Measurements from ENCODE around the gene HSP90B1. TPM values are rescaled to one million over a fixed set of nuclear protein-coding genes. Genes with fewer than 3 reads are reported as not detected.

The HSP90B1 gene
- total and polyA plus RNA-seq, 2 of the 13 experiments (the other 11 are each of a cell fraction or from before 2014, with no cell fraction given), result 800 to 954 TPM

- TF ChIP-seq ATF2 (CRISPR knock-in tag; IDR thresholded peaks at IDR 0.05), result no peak
- TF ChIP-seq SRY (CRISPR knock-in tag; IDR thresholded peaks at IDR 0.05), result peak; percentile 94
- TF ChIP-seq ZNF850 (CRISPR knock-in tag; conservative IDR thresholded peaks at IDR 0.05), result no peak
- TF ChIP-seq FOXJ3 (CRISPR knock-in tag; IDR thresholded peaks at IDR 0.05; ENCODE audit: borderline replicate concordance), result no peak
- 0 out of 2 replicates have a peak, but pooled peaks have one; percentile 39 for TF ChIP-seq GATAD2A (CRISPR knock-in tag; IDR thresholded peaks at IDR 0.05)
- 0 out of 2 replicates have a peak, but pooled peaks have one; percentile 52 for TF ChIP-seq KDM4B (CRISPR knock-in tag; IDR thresholded peaks at IDR 0.05)
- TF ChIP-seq SPEN (CRISPR knock-in tag; IDR thresholded peaks at IDR 0.05; ENCODE audit: low read depth), result peak; percentile 67
- TF ChIP-seq AHDC1 (CRISPR knock-in tag; IDR thresholded peaks at IDR 0.05; ENCODE audit: borderline replicate concordance), result no peak
- 0 out of 2 replicates have a peak, but pooled peaks have one; percentile 41 for TF ChIP-seq ZSCAN20 (CRISPR knock-in tag; IDR thresholded peaks at IDR 0.05; ENCODE audit: borderline replicate concordance)
- peak; percentile 54; the same call in 1 of the 2 replicates for TF ChIP-seq ARID5B (CRISPR knock-in tag; IDR thresholded peaks at IDR 0.05)
- TF ChIP-seq SMAD3 (CRISPR knock-in tag; IDR thresholded peaks at IDR 0.05), result no peak
- TF ChIP-seq NFIB (CRISPR knock-in tag; IDR thresholded peaks at IDR 0.05; ENCODE audit: borderline replicate concordance), result no peak
- TF ChIP-seq HDAC6 (IDR thresholded peaks at IDR 0.05; ENCODE audit: low read depth, low read length), result no peak
- peak; percentile 47 for TF ChIP-seq FOXO1 (CRISPR knock-in tag; IDR thresholded peaks at IDR 0.05)
- TF ChIP-seq ZBTB46 (CRISPR knock-in tag; IDR thresholded peaks at IDR 0.05; ENCODE audit: borderline replicate concordance), result no peak
- TF ChIP-seq KDM6A (CRISPR knock-in tag; IDR thresholded peaks at IDR 0.05; ENCODE audit: low read depth), result no peak
- TF ChIP-seq GABPB1 (CRISPR knock-in tag; IDR thresholded peaks at IDR 0.05), result peak; percentile 92
These were observed at the start of gene HSP90B1 (continued) for GRCh38 chr12:103930034-103930786.
